Fibroblast of the aortic adventitia (primary cell): Measurements from ENCODE around the gene MRI1. TPM values are rescaled to one million over a fixed set of nuclear protein-coding genes. Genes with fewer than 3 reads are reported as not detected.

Source experiments
- DNase-seq: peaks from one replicate; pipeline ENCODE4 v3.0.0-alpha.2; 2010; ENCODE audit warnings: low read depth
- H3K4me3 ChIP-seq: 2 replicates; pipeline ENCODE4 v1.5.1; 2011; ENCODE audit warnings: low read depth, mild to moderate bottlenecking, control low read depth, low read length, moderate library complexity
- total RNA-seq: library from RNA; depleted of rRNA; stranded (reverse); fragments of >200 nt; gene quantifications from 2 replicates; pipeline ENCODE4 v1.2.3, GENCODE V29; 2012; ENCODE audit warnings: low replicate concordance
- TF ChIP-seq, protein P1 (sequence below): IDR thresholded peaks from 2 replicates; pipeline ENCODE4 v1.5.1; 2011; ENCODE audit warnings: mild to moderate bottlenecking, low read length, control low read depth, inconsistent platforms; ENCODE audit not compliant: insufficient read depth

Gene MRI1
- total RNA-seq, 1 donor, result 24.0 TPM

DNA sequence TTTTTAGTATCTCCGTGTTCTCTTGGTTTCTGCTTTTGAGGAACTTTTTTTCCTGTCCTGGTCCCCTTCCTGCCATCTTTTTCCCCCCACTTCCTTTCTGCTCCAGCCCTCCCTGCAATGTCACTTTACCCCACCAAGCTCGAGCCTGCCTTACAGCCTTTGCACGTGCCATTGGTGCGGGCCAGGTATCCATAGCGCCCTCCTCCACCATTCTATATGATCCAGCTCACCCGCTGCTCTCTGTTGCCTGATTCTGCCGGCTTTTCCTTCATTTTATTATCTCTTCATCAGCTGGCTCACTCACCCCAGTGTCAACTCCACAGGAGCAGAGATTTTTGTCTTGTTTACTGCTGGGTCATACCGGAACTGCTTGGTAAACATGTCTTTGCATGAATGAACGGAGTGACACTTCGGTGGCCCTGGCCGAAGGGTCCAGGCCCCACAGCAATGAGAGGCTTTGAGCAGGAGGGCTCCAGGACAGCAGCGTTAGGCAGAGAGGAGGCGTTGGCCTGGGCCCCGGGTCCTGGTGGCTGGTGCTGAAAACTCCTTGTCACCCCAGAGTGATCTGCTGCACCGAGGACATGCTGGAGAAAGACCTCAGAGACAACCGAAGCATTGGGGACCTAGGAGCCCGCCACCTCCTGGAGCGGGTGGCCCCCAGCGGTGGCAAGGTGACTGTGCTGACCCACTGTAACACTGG, 1.2 kb downstream of the MRI1 start:
- H3K4me3 ChIP-seq, result peak overlapping the region; percentile 89
- DNase-seq, result no peak
- TF ChIP-seq, protein P1, sequence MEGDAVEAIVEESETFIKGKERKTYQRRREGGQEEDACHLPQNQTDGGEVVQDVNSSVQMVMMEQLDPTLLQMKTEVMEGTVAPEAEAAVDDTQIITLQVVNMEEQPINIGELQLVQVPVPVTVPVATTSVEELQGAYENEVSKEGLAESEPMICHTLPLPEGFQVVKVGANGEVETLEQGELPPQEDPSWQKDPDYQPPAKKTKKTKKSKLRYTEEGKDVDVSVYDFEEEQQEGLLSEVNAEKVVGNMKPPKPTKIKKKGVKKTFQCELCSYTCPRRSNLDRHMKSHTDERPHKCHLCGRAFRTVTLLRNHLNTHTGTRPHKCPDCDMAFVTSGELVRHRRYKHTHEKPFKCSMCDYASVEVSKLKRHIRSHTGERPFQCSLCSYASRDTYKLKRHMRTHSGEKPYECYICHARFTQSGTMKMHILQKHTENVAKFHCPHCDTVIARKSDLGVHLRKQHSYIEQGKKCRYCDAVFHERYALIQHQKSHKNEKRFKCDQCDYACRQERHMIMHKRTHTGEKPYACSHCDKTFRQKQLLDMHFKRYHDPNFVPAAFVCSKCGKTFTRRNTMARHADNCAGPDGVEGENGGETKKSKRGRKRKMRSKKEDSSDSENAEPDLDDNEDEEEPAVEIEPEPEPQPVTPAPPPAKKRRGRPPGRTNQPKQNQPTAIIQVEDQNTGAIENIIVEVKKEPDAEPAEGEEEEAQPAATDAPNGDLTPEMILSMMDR, result no peak

- TF ChIP-seq, protein P1, result no peak
- H3K4me3 ChIP-seq, result no peak overlapping the region
- DNase-seq, result no peak
Observed at GRCh38 chr19:13766095-13766481, 1.8 kb downstream of the MRI1 start.

GRCh38 chr19:13768510-13768909, 4.2 kb downstream of the MRI1 start:
- TF ChIP-seq, protein P1, result no peak
- no peak overlapping the region for H3K4me3 ChIP-seq
- DNase-seq, result no peak

GRCh38 chr19:13770013-13770635, 5.8 kb downstream of the MRI1 start:
- H3K4me3 ChIP-seq, result no peak overlapping the region
- DNase-seq, result no peak
- TF ChIP-seq, protein P1, result no peak

DNA sequence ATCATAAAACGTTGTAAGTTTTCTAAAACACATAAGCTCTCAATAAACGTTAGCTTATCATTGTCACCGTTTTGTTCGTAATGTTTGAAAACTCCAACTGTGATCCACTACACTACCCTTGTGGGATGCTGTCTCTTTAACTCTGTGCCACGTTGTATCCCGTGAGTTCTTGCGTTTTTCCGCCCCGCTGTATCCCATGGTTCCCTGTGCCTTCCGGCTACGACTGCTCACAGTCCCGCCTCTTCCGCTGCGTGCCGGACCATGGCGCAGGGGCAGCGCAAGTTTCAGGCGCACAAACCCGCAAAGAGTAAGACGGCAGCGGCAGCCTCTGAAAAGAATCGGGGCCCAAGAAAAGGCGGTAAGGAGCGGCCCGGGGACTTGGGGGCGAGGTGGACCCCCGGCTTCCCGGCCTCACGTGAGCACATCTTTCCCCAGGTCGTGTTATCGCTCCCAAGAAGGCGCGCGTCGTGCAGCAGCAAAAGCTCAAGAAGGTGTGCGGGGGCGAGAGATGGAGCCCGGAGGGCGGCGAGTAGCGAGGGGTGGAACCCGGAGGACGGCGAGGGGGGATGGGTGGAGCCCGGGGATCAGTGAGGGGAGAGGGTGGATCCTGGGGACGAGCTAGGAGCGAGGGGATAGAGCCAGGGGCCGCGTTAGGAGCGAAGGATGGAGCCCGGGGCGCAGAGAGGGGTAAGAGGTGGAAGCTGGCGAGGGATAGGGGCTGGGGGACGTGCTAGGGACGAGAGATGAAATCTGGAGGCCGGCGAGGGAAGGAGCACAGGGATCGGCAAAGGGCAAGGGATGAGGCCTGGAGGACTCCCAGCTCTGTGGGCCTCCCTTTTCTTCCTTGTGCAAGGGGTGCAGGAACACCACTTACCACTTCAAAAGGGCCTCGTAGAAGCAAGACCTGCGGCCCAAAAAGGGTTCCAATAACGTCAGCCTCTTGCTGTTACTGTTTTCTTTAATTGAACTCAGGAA, 10.2 kb downstream of the MRI1 start, which contains the start of gene C19orf53:
TSS of gene C19orf53 (plus strand) at position 240 of the 975 bp plus-strand sequence. CDS start at position 262, 22 bp downstream.
- H3K4me3 ChIP-seq, result peak within 1 kb of the TSS; percentile 92
- TF ChIP-seq, protein P1, result no peak
- DNase-seq, result peak; percentile 93

DNA sequence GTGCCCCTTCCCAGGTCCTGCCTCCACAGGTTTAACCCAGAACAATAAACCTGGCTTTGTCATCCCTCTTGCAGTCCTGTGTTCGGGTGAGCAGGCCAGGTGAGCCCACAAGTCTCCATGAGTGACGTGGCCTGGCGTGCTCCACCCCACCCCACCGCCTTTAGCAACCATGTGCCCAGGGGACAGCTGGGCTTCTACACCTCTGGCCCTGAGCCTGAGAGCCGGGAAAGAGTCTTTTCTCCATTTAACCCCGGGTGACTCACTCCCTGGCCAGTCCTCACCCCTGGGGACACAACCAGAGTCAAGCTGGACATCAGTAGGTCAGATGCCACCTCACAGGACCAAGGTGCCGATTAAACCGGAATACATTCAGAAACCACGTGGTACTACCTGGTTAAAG, 14.1 kb downstream of the MRI1 start:
- no peak for DNase-seq
- TF ChIP-seq, protein P1, result no peak

More for the DNA sequence above, 14.1 kb downstream of the MRI1 start:
- no peak overlapping the region for H3K4me3 ChIP-seq
